IMR-90 (cell line): Measurements from ENCODE around the gene PADI1. TPM values are rescaled to one million over a fixed set of nuclear protein-coding genes. Genes with fewer than 3 reads are reported as not detected.

ENCODE experiments used
- ATAC-seq: fragments of 200-7000 bp; cut with Tn5 transposase; 2 replicates; pipeline ENCODE4 v1.9.1; 2020; ENCODE audit warnings: low read depth, mild to moderate bottlenecking, moderate library complexity
- BruUV-seq: library from RNA; stranded (reverse); fragments of 400-500 nt; replicated peaks from 2 replicates; lab custom pipeline; 2021; lab: Mats Ljungman, UMichigan
- CTCF ChIA-PET: fragments of 300-600 bp; formaldehyde crosslinking; extraction: SDS; loops from one replicate; lab custom pipeline; 2021; ENCODE audit warnings: antibody characterized with exemption; lab: Yijun Ruan, JAX
- POLR2A ChIA-PET: fragments of 300-600 bp; sonication (Branson Sonifier 250); formaldehyde crosslinking; loops from one replicate; lab custom pipeline; 2022; ENCODE audit warnings: antibody characterized with exemption; ENCODE audit not compliant: unreplicated experiment; lab: Charles Lee
- DNase-seq: peaks from one replicate; pipeline ENCODE4 v3.0.0; 2013
- H2AFZ ChIP-seq: replicated peaks from 2 replicates; pipeline ENCODE3; 2013; ENCODE audit warnings: low read length, mild to moderate bottlenecking; ENCODE audit not compliant: poor library complexity
- H2AK5ac ChIP-seq: 2 replicates; pipeline ENCODE4 v1.6.1; 2013; ENCODE audit warnings: low read depth, low read length, inconsistent platforms
- H2AK9ac ChIP-seq: replicated peaks from 2 replicates; pipeline ENCODE3; 2013; ENCODE audit warnings: mild to moderate bottlenecking, low read depth, low read length, moderate library complexity; ENCODE audit not compliant: poor library complexity
- H2BK120ac ChIP-seq: 2 replicates; pipeline ENCODE4 v1.6.1; 2013; ENCODE audit warnings: low read depth, low read length, inconsistent platforms
- H2BK15ac ChIP-seq: 3 replicates; pipeline ENCODE4 v1.6.1; 2013; ENCODE audit warnings: low read depth, low read length, inconsistent platforms
- H2BK20ac ChIP-seq: 2 replicates; pipeline ENCODE4 v1.6.1; 2013; ENCODE audit warnings: low read depth, mild to moderate bottlenecking, inconsistent platforms, low read length, moderate library complexity
- H2BK5ac ChIP-seq: 2 replicates; pipeline ENCODE4 v1.6.1; 2013; ENCODE audit warnings: mild to moderate bottlenecking, low read depth, low read length, inconsistent platforms; ENCODE audit not compliant: poor library complexity, severe bottlenecking
- H3K14ac ChIP-seq: replicated peaks from 2 replicates; pipeline ENCODE4 v1.6.1; 2013; ENCODE audit warnings: low read depth, low read length, inconsistent platforms
- H3K18ac ChIP-seq: 2 replicates; pipeline ENCODE4 v1.6.1; 2013; ENCODE audit warnings: low read depth, low read length, control low read depth
- H3K23ac ChIP-seq: 2 replicates; pipeline ENCODE4 v1.6.1; 2013; ENCODE audit warnings: low read depth, low read length, inconsistent platforms
- H3K27ac ChIP-seq: 2 replicates; pipeline ENCODE4 v1.5.1; 2013; ENCODE audit warnings: mild to moderate bottlenecking, control low read depth, low read length; ENCODE audit not compliant: insufficient read depth
- H3K27me3 ChIP-seq: 2 replicates; pipeline ENCODE4 v1.6.1; 2013; ENCODE audit warnings: low read length; ENCODE audit not compliant: control insufficient read depth, insufficient read depth
- H3K36me3 ChIP-seq: 2 replicates; pipeline ENCODE4 v1.6.1; 2013; ENCODE audit warnings: low read length, mixed read lengths; ENCODE audit not compliant: control insufficient read depth, insufficient read depth
- H3K4ac ChIP-seq: 2 replicates; pipeline ENCODE4 v1.6.1; 2013; ENCODE audit warnings: low read depth, low read length, inconsistent platforms
- H3K4me1 ChIP-seq: 2 replicates; pipeline ENCODE4 v1.6.1; 2013; ENCODE audit warnings: low read length, mixed read lengths; ENCODE audit not compliant: control insufficient read depth, insufficient read depth
- H3K4me2 ChIP-seq: 2 replicates; pipeline ENCODE4 v1.6.1; 2013; ENCODE audit warnings: low read depth, mild to moderate bottlenecking, control low read depth, low read length, moderate library complexity
- H3K4me3 ChIP-seq: 2 replicates; pipeline ENCODE4 v1.5.1; 2013; ENCODE audit warnings: low read depth, mild to moderate bottlenecking, control low read depth, low read length, moderate library complexity; ENCODE audit not compliant: insufficient read depth
- H3K56ac ChIP-seq: 2 replicates; pipeline ENCODE4 v1.6.1; 2013; ENCODE audit warnings: low read length, inconsistent platforms; ENCODE audit not compliant: insufficient read depth; ENCODE audit errors: extremely low read depth
- H3K79me1 ChIP-seq, 2 experiments: 2 replicates each; pipeline ENCODE4 v1.6.1; 2013; ENCODE audit warnings: low read length in 2 of 2, inconsistent platforms in 1 of 2, low read depth in 1 of 2
- H3K9ac ChIP-seq: 2 replicates; pipeline ENCODE4 v1.6.1; 2013; ENCODE audit warnings: low read depth, low read length, control low read depth
- H3K9me1 ChIP-seq: 2 replicates; pipeline ENCODE4 v1.6.1; 2013; ENCODE audit warnings: low read length, inconsistent platforms; ENCODE audit not compliant: insufficient read depth
- H3K9me3 ChIP-seq: 2 replicates; pipeline ENCODE4 v1.6.1; 2013; ENCODE audit warnings: low read length; ENCODE audit not compliant: control insufficient read depth, insufficient read depth
- H4K20me1 ChIP-seq: 2 replicates; pipeline ENCODE4 v1.6.1; 2013; ENCODE audit warnings: low read length, inconsistent platforms; ENCODE audit not compliant: insufficient read depth
- H4K5ac ChIP-seq: 2 replicates; pipeline ENCODE4 v1.6.1; 2013; ENCODE audit warnings: mild to moderate bottlenecking, low read depth, low read length, control low read depth
- H4K8ac ChIP-seq, 2 experiments: 2 replicates each; pipeline ENCODE4 v1.6.1; 2013; ENCODE audit warnings: low read depth in 2 of 2, low read length in 2 of 2, control low read depth in 1 of 2, inconsistent platforms in 1 of 2
- H4K91ac ChIP-seq: 2 replicates; pipeline ENCODE4 v1.6.1; 2013; ENCODE audit warnings: low read depth, low read length, inconsistent platforms; ENCODE audit not compliant: insufficient read depth
- CEBPB ChIP-seq: IDR thresholded peaks from 2 replicates; pipeline ENCODE4 v1.6.1; 2012; ENCODE audit warnings: low read depth, low read length, improper control_type of control experiment
- CTCF ChIP-seq: conservative IDR thresholded peaks from 2 replicates; pipeline ENCODE4 v1.5.1; 2012; ENCODE audit warnings: mild to moderate bottlenecking, low read depth, low read length, improper control_type of control experiment
- FOS ChIP-seq: fragments of 150-350 bp; IDR thresholded peaks from 2 replicates; pipeline ENCODE4 v1.6.1; 2016; ENCODE audit warnings: low read depth, low read length
- MAZ ChIP-seq: IDR thresholded peaks from 2 replicates; pipeline ENCODE4 v1.6.1; 2012; ENCODE audit warnings: low read depth, mild to moderate bottlenecking, low read length, improper control_type of control experiment, moderate library complexity, borderline replicate concordance
- NFE2L2 ChIP-seq: fragments of 150-350 bp; IDR thresholded peaks from 2 replicates; pipeline ENCODE4 v1.6.1; 2016; ENCODE audit warnings: low read depth, mild to moderate bottlenecking, low read length
- RAD21 ChIP-seq: IDR thresholded peaks from 2 replicates; pipeline ENCODE4 v1.6.1; 2012; ENCODE audit warnings: low read length, improper control_type of control experiment
- RFX5 ChIP-seq: IDR thresholded peaks from 2 replicates; pipeline ENCODE4 v1.8.0; 2012; ENCODE audit warnings: low read depth, mild to moderate bottlenecking, low read length, moderate library complexity
- USF2 ChIP-seq: fragments of 150-350 bp; IDR thresholded peaks from 2 replicates; pipeline ENCODE4 v1.6.1; 2017; ENCODE audit warnings: mild to moderate bottlenecking, antibody characterized with exemption, low read length, low read depth
- WGBS, 2 experiments: methylation state at CpG; one replicate each; pipeline versions ENCODE4 v1.1.5 to v1.1.7; 2013; ENCODE audit warnings: missing lambda C conversion rate in 2 of 2; ENCODE audit not compliant: insufficient read length in 1 of 2; ENCODE audit errors: extremely low coverage in 2 of 2; 5-methylcytosine and 5-hydroxymethylcytosine counted together
- dilution Hi-C: fragments of 300-500 bp; cut with HindIII; formaldehyde crosslinking; loops from one replicate; pipeline ENCODE4 v1.14.3; 2018; ENCODE audit warnings: low sequenced_read_pairs; ENCODE audit not compliant: unreplicated experiment
- in situ Hi-C: fragments of 300-500 bp; cut with MboI; formaldehyde crosslinking; loops from 3 replicates; pipeline ENCODE4 v1.14.3; 2019; ENCODE audit warnings: low sequenced_read_pairs, inconsistent platforms, mixed read lengths
- intact Hi-C: fragments of 100-400 bp; cut with micrococcal nuclease; formaldehyde crosslinking; loops from 2 replicates; pipeline ENCODE4 v1.10.0; 2022
- polyA plus RNA-seq, 3 experiments: library from polyadenylated mRNA; depleted of rRNA; stranded (reverse); fragments of >200 nt; gene quantifications; 2 replicates each; pipeline ENCODE4 v1.2.3, GENCODE V29; 2012; ENCODE audit warnings: low replicate concordance in 1 of 3
- total RNA-seq: library from RNA; depleted of rRNA; stranded (reverse); fragments of >200 nt; gene quantifications from 2 replicates; pipeline ENCODE4 v1.2.3, GENCODE V29; 2012

Gene PADI1
- total and polyA plus RNA-seq, 2 of the 4 experiments (the other 2 are of a cell fraction): 0.17 TPM; not detected in 1

- Histone ChIP-seq H2BK20ac (no peak overlapping the region), H3K79me1 (no peaks in the 10 kb centered on the region), H3K18ac (no peak overlapping the region), H3K27me3 (no peaks in the 10 kb centered on the region), H3K9me3 (0 out of 2 replicates have a peak, but pooled peaks cover 3% of the 10 kb centered on the region), H3K9ac (no peak overlapping the region), H3K4me1 (no peaks in the 10 kb centered on the region), H3K36me3 (no peaks in the 10 kb centered on the region), H3K27ac (no peak overlapping the region), H4K8ac (no peak overlapping the region), H4K20me1 (no peaks in the 10 kb centered on the region), H2AK9ac (no peak overlapping the region), H2BK5ac (no peak overlapping the region), H3K4me3 (no peak overlapping the region), H3K4ac (no peak overlapping the region), H2AFZ (no peak overlapping the region), H4K91ac (no peak overlapping the region), H3K23ac (no peak overlapping the region), H2AK5ac (no peak overlapping the region), H3K9me1 (no peaks in the 10 kb centered on the region), H2BK120ac (no peak overlapping the region), H3K56ac (no peak overlapping the region), H4K5ac (no peak overlapping the region), H3K14ac (no peak overlapping the region), H3K4me2 (no peak overlapping the region), H2BK15ac (no peak overlapping the region)
- ChIA-PET CTCF (no interaction called here), POLR2A (no interaction called here)
- no CpG with 5 or more reads among the region's 1 CpG for WGBS, 2 experiments
- ATAC-seq: no peak
- dilution Hi-C loops: no loop called here
- TF ChIP-seq MAZ (no peak), USF2 (no peak), RAD21 (no peak), RFX5 (no peak), NFE2L2 (no peak), CEBPB (no peak), CTCF (no peak), FOS (no peak)
- intact Hi-C loops: no loop called here
- in situ Hi-C loops: no loop called here
- BruUV-seq: no TSS peak
- no peak for DNase-seq
These were observed 27.3 kb upstream of the PADI1 start for GRCh38 chr1:17177651-17178050.
